GM20431 (cell line): ENCODE results near the gene SLC10A6.
"Not testable (repeated sequence)": the region's sequence is repeated elsewhere in the genome, so short reads cannot be mapped to it uniquely, and the experiment has no call there.

Experiments
- in situ Hi-C: fragments of 300-500 bp; cut with MseI, MboI; formaldehyde crosslinking; loops from one replicate; pipeline ENCODE4 v1.15.0; 2020; ENCODE audit warnings: low sequenced_read_pairs; ENCODE audit not compliant: unreplicated experiment

The SLC10A6 gene

GRCh38 chr4:86848732-86849619 is at the start of gene SLC10A6:
SLC10A6 (minus strand) TSS chr4:86849384; CDS start chr4:86849115, 269 bp downstream.
- in situ Hi-C loops: no loop called here

- in situ Hi-C loops: loop anchor here (10.0 kb wide), 1 partner anchor 404 kb away; no protein-coding TSS in a partner anchor
Observed at GRCh38 chr4:86898562-86898961, 49.4 kb upstream of the SLC10A6 start.

- in situ Hi-C loops: loop anchor here (10.0 kb wide), 1 partner anchor 402 kb away; no protein-coding TSS in a partner anchor
Observed at GRCh38 chr4:86896596-86896995, 47.4 kb upstream of the SLC10A6 start.

GRCh38 chr4:86895692-86896488 is 46.7 kb upstream of the SLC10A6 start:
- in situ Hi-C loops: loop anchor here (10.0 kb wide), 1 partner anchor 401 kb away; no protein-coding TSS in a partner anchor

- in situ Hi-C loops: loop anchor here (10.0 kb wide), 1 partner anchor 400 kb away; no protein-coding TSS in a partner anchor
Observed at GRCh38 chr4:86894455-86894854, 45.3 kb upstream of the SLC10A6 start.

- in situ Hi-C loops: loop anchor here (10.0 kb wide), 1 partner anchor 398 kb away; no protein-coding TSS in a partner anchor
Observed at GRCh38 chr4:86893136-86893535, 44.0 kb upstream of the SLC10A6 start.

- in situ Hi-C loops: loop anchor here (10.0 kb wide), 1 partner anchor 398 kb away; no protein-coding TSS in a partner anchor
Observed at GRCh38 chr4:86892636-86892960, 43.4 kb upstream of the SLC10A6 start.

GRCh38 chr4:86891762-86892635 is 42.8 kb upstream of the SLC10A6 start, which contains the start of gene C4orf36:
C4orf36 (minus strand) TSS chr4:86892422; CDS start chr4:86891520, 902 bp downstream.
- in situ Hi-C loops: loop anchor here (10.0 kb wide), 1 partner anchor 397 kb away; no protein-coding TSS in a partner anchor

GRCh38 chr4:86890790-86891189 is 41.6 kb upstream of the SLC10A6 start:
- in situ Hi-C loops: loop anchor here (10.0 kb wide), 1 partner anchor 396 kb away; no protein-coding TSS in a partner anchor

- in situ Hi-C loops: no loop called here
Observed at GRCh38 chr4:86879641-86880040, 30.5 kb upstream of the SLC10A6 start.

- in situ Hi-C loops: no loop called here
Observed at GRCh38 chr4:86878640-86879039, 29.5 kb upstream of the SLC10A6 start.

- in situ Hi-C loops: no loop called here
Observed at GRCh38 chr4:86876894-86877685, 27.9 kb upstream of the SLC10A6 start.

- in situ Hi-C loops: not testable (repeated sequence)
Observed at GRCh38 chr4:86875436-86875835, 26.3 kb upstream of the SLC10A6 start.

- in situ Hi-C loops: no loop called here
Observed at GRCh38 chr4:86872135-86872534, 23.0 kb upstream of the SLC10A6 start.

- in situ Hi-C loops: no loop called here
Observed at GRCh38 chr4:86870442-86871069, 21.4 kb upstream of the SLC10A6 start.

- in situ Hi-C loops: no loop called here
Observed at GRCh38 chr4:86857341-86858052, 8.3 kb upstream of the SLC10A6 start.

- in situ Hi-C loops: no loop called here
Observed at GRCh38 chr4:86856896-86857295, 7.7 kb upstream of the SLC10A6 start.

- in situ Hi-C loops: no loop called here
Observed at GRCh38 chr4:86855572-86855971, 6.4 kb upstream of the SLC10A6 start.
